Neuron (in vitro differentiated cells): ENCODE results near the gene SNCAIP.

Source experiments
- H2AFZ ChIP-seq: one replicate; pipeline ENCODE4 v1.6.1; 2013; ENCODE audit warnings: low read depth, mild to moderate bottlenecking, inconsistent platforms, low read length, moderate library complexity
- H3K27me3 ChIP-seq: one replicate; pipeline ENCODE4 v1.6.1; 2013; ENCODE audit warnings: low read length; ENCODE audit not compliant: insufficient read depth
- H3K36me3 ChIP-seq: one replicate; pipeline ENCODE4 v1.6.1; 2013; ENCODE audit warnings: low read length; ENCODE audit not compliant: insufficient read depth
- H3K4me1 ChIP-seq: one replicate; pipeline ENCODE4 v1.6.1; 2013; ENCODE audit warnings: low read length; ENCODE audit not compliant: insufficient read depth
- H3K4me3 ChIP-seq: 2 replicates; pipeline ENCODE4 v1.5.1; 2013; ENCODE audit warnings: mild to moderate bottlenecking, low read length, moderate library complexity
- H3K9me3 ChIP-seq: one replicate; pipeline ENCODE4 v1.6.1; 2013; ENCODE audit warnings: low read length

Gene SNCAIP

GRCh38 chr5:122415030-122415800, 103.2 kb downstream of the SNCAIP start:
- Histone ChIP-seq H3K36me3 (no peaks in the 10 kb centered on the region), H3K4me1 (peaks cover 5% of the 10 kb centered on the region), H2AFZ (peak overlapping the region; percentile 65), H3K9me3 (no peaks in the 10 kb centered on the region), H3K4me3 (no peak overlapping the region), H3K27me3 (no peaks in the 10 kb centered on the region)

GRCh38 chr5:122415801-122416120, 103.7 kb downstream of the SNCAIP start:
- no peak overlapping the region for H2AFZ ChIP-seq
- peaks cover 5% of the 10 kb centered on the region for H3K4me1 ChIP-seq
- H3K36me3 ChIP-seq: no peaks in the 10 kb centered on the region
- H3K9me3 ChIP-seq: no peaks in the 10 kb centered on the region
- no peaks in the 10 kb centered on the region for H3K27me3 ChIP-seq
- H3K4me3 ChIP-seq: no peak overlapping the region

GRCh38 chr5:122419142-122419894, 107.3 kb downstream of the SNCAIP start:
- Histone ChIP-seq H3K9me3 (no peaks in the 10 kb centered on the region), H3K36me3 (no peaks in the 10 kb centered on the region), H3K4me1 (peaks cover 17% of the 10 kb centered on the region), H2AFZ (no peak overlapping the region), H3K4me3 (no peak overlapping the region), H3K27me3 (no peaks in the 10 kb centered on the region)

- Histone ChIP-seq H3K4me3 (no peak overlapping the region), H3K4me1 (peaks cover 19% of the 10 kb centered on the region), H3K36me3 (no peaks in the 10 kb centered on the region), H3K27me3 (no peaks in the 10 kb centered on the region), H3K9me3 (no peaks in the 10 kb centered on the region), H2AFZ (no peak overlapping the region)
Observed at GRCh38 chr5:122420091-122420490, 108.1 kb downstream of the SNCAIP start.

DNA sequence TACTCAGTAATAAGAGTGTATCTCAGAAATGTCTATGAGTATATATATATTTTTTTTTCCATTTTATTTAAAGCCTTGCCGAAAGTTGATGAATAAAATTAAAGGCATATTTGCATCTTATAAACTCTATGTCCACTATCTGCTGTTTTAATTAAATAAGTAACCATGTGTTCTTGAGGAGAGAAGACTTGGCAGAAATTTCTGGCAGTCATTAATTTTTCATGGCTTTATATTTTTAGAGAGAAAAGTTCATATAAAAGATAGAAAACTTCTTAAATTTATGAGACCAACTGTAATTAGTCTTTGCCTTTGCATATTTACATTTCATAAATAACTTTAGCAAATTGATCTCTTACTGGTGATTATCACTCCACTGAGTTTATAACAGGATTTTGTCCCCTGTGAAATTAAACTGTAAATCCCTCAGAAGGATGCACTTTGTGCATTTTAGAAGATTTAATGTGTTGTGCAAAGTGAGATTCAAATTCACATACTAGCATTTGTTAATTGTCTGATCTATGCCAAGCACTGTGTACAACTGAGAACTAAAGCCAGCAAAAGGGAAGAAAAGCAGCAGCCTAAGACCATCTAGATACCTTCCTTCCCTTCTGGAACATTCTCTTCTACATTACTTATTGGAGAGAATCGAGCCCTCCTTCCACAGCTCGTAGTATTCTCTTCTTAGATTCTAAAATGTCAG, 108.7 kb downstream of the SNCAIP start:
- no peak overlapping the region for H2AFZ ChIP-seq
- H3K9me3 ChIP-seq: no peaks in the 10 kb centered on the region
- H3K36me3 ChIP-seq: no peaks in the 10 kb centered on the region
- no peaks in the 10 kb centered on the region for H3K27me3 ChIP-seq
- no peak overlapping the region for H3K4me3 ChIP-seq
- peaks cover 16% of the 10 kb centered on the region for H3K4me1 ChIP-seq

DNA sequence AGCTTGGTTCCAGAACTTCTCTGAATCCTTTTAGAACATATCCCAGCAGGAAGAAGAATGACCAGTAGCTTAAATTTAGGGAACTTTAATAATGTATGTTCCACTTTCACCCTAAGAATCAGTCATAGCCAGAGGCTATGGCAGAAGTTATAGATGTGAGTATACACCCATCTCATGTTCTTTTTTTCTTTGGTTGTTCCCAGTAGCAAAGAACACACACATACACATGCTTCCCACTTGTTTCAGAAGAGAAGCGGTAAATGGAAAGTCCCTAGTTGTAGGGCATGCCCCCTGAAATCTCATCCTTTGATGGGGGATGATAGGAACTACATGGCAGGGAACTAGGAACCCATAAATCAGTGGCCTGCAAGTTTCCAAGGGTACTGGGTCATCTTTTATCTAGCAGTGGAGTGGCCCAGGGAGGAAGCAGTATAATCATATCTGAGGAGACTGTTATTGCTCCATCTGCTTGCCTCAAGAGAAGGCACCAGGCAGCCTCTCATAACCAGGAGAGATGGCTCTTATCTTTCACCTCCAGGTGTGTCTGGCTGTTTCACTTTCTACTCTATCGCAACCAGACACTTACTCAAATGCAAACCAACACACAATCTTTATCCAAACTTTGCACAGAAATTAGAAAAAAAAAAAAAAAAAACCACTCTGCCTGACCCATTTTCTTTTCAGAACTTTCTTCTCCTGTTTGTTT, 109.5 kb downstream of the SNCAIP start:
- Histone ChIP-seq H3K4me3 (no peak overlapping the region), H2AFZ (no peak overlapping the region)

DNA sequence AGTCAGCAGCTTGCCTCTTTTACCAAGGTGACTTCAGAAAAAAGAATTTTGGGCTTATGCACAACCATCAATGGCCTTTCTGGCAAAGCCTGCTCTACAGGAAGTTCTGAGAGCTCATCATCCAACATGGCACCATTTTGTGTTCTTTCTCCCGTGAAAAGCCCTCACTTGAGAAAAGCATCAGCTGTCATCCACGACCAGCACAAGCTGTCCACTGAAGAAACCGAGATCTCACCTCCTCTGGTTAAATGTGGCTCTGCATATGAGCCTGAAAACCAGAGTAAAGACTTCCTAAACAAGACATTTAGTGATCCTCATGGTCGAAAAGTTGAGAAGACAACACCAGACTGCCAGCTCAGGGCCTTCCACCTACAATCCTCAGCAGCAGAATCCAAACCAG, 111.2 kb downstream of the SNCAIP start:
- no peaks in the 10 kb centered on the region for H3K36me3 ChIP-seq
- no peaks in the 10 kb centered on the region for H3K27me3 ChIP-seq
- H3K9me3 ChIP-seq: no peaks in the 10 kb centered on the region
- no peak overlapping the region for H3K4me3 ChIP-seq
- H2AFZ ChIP-seq: no peak overlapping the region
- H3K4me1 ChIP-seq: peaks cover 16% of the 10 kb centered on the region

More for the DNA sequence above, 109.5 kb downstream of the SNCAIP start:
- H3K27me3 ChIP-seq: no peaks in the 10 kb centered on the region
- peaks cover 16% of the 10 kb centered on the region for H3K4me1 ChIP-seq
- no peaks in the 10 kb centered on the region for H3K36me3 ChIP-seq
- no peaks in the 10 kb centered on the region for H3K9me3 ChIP-seq

DNA sequence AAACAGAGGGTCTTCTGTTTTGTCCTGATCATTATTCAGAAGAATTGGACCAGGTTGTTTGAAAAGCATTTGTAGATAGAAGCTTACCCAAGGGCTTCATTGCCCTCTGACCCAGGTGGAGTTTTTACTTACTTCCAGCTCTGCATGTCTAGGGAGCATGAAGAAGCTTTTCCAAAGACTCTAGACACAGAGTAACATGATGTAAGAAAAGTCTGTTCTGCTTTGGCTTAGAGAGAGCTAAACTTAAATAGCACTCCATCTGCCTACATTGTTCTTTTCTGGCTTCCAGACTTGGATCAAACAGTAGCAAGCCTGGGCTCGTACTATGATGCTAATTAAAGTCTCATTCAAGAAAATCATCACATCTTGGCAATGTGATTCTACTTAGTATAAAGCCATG, 112.1 kb downstream of the SNCAIP start:
- Histone ChIP-seq H3K27me3 (no peaks in the 10 kb centered on the region), H3K9me3 (no peaks in the 10 kb centered on the region), H3K36me3 (no peaks in the 10 kb centered on the region), H2AFZ (no peak overlapping the region), H3K4me3 (no peak overlapping the region), H3K4me1 (peaks cover 16% of the 10 kb centered on the region)

GRCh38 chr5:122426301-122426700, 114.3 kb downstream of the SNCAIP start:
- Histone ChIP-seq H3K9me3 (no peaks in the 10 kb centered on the region), H3K36me3 (no peaks in the 10 kb centered on the region), H2AFZ (no peak overlapping the region), H3K4me3 (no peak overlapping the region), H3K27me3 (no peaks in the 10 kb centered on the region), H3K4me1 (peaks cover 22% of the 10 kb centered on the region)

DNA sequence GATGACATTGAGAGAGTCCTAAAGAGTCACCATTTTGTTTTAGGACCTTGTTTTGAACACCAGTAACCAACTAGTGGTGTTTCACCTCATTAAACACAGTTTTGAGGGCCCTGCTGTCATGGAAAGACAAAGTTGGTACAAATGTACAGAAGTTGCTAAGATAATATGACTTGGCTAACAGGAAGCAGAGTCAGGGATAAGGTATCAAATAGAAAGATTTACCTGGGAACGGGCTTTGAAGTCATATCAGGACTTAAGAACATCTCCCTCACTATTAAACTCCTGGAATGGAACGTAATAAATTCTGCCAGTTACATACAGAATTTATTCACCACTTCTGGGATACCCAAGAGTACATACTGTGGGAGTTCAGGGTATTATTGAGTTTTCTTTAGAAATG, 115.6 kb downstream of the SNCAIP start:
- Histone ChIP-seq H3K27me3 (no peaks in the 10 kb centered on the region), H3K9me3 (no peaks in the 10 kb centered on the region), H3K36me3 (no peaks in the 10 kb centered on the region), H3K4me3 (no peak overlapping the region), H2AFZ (no peak overlapping the region), H3K4me1 (peaks cover 22% of the 10 kb centered on the region)

DNA sequence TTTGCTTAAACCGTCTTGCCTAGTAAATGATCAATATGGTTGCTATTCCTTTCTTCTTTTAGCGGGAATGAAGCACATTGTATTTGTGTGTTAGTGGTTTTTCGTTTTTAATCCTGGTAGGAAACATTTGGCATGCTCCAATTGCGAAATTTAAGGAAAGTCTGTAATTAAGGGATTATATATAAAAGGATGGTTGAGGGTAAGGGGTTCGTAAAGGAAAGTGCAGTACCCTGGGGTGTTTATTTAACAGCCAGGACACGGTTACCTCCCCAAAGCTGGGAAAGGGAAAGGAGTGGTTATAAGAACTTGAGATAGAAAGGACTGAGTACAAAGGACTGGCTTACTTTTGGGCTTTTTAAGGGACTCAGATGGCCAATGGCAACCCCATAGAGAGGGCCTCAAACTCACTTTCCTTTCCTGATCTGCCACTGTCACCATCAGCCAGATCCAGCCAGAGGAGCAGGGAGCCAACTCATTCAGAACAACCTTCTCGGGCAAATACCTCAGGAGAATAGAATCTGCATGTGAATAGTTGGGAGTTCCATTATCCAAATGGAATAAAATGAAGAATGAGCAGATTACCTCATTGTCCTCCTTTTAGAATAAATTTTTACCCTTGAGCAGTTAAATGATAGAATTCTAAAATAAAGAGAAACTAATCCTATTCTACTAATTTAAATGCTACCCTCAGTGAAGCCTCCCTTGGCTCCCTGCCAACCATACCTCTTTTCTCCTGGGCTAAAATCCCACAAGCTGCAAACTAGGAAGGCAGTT, 117.7 kb downstream of the SNCAIP start:
- H3K36me3 ChIP-seq: no peaks in the 10 kb centered on the region
- H3K4me1 ChIP-seq: peaks cover 14% of the 10 kb centered on the region
- no peaks in the 10 kb centered on the region for H3K27me3 ChIP-seq
- H3K9me3 ChIP-seq: no peaks in the 10 kb centered on the region
- no peak overlapping the region for H2AFZ ChIP-seq
- H3K4me3 ChIP-seq: no peak overlapping the region

- no peak overlapping the region for H2AFZ ChIP-seq
- H3K4me1 ChIP-seq: peaks cover 20% of the 10 kb centered on the region
- H3K36me3 ChIP-seq: no peaks in the 10 kb centered on the region
- no peaks in the 10 kb centered on the region for H3K9me3 ChIP-seq
- H3K27me3 ChIP-seq: no peaks in the 10 kb centered on the region
- H3K4me3 ChIP-seq: no peak overlapping the region
Observed at GRCh38 chr5:122430319-122430586, 118.2 kb downstream of the SNCAIP start.
